ENCODE results near the gene SPNS1. TPM values are rescaled to one million over a fixed set of nuclear protein-coding genes. Genes with fewer than 3 reads are reported as not detected.

Gene SPNS1
- total RNA-seq, 2 experiments from 2014 or later = 24.8 to 26.1 TPM

- H3K4me1 Mint-ChIP-seq = peaks cover 47% of the 10 kb centered on the region
- DNase-seq = peak; percentile 84
- peaks cover 12% of the 10 kb centered on the region for H3K9me3 Mint-ChIP-seq
- CTCF ChIA-PET = interaction anchor here (1.0 to 1.3 kb wide), 2 partner anchors 10 to 40 kb away, joined by 4 read pairs; no protein-coding TSS in a partner anchor
- peaks cover 83% of the 10 kb centered on the region for H3K36me3 Mint-ChIP-seq (ENCODE audit: low read depth)
- POLR2A ChIA-PET = no interaction called here
- H3K27ac Mint-ChIP-seq = peak within 1 kb of the TSS; percentile 97
- H3K4me3 Mint-ChIP-seq = peak within 1 kb of the TSS; percentile 100
- H3K27me3 Mint-ChIP-seq = no peaks in the 10 kb centered on the region
Measured at GRCh38 chr16:28984619-28985135, 10.1 kb downstream of the SPNS1 start, which contains the start of gene LAT. Gene LAT, plus strand, starts transcription at chr16:28985052. Its CDS starts 366 bp downstream, at chr16:28985418.

GRCh38 chr16:28985211-28986041, 10.8 kb downstream of the SPNS1 start:
- CTCF ChIA-PET = interaction anchor here (1.0 to 1.3 kb wide), 4 partner anchors 8 to 40 kb away, joined by 4 read pairs; no protein-coding TSS in a partner anchor
- peaks cover 89% of the 10 kb centered on the region for H3K36me3 Mint-ChIP-seq (ENCODE audit: low read depth)
- no peaks in the 10 kb centered on the region for H3K27me3 Mint-ChIP-seq
- no peak for DNase-seq
- peak overlapping the region; percentile 97 for H3K27ac Mint-ChIP-seq
- H3K9me3 Mint-ChIP-seq = peaks cover 12% of the 10 kb centered on the region
- POLR2A ChIA-PET = no interaction called here
- H3K4me1 Mint-ChIP-seq = peaks cover 54% of the 10 kb centered on the region
- peak overlapping the region; percentile 100 for H3K4me3 Mint-ChIP-seq

- H3K27me3 Mint-ChIP-seq = no peaks in the 10 kb centered on the region
- H3K27ac Mint-ChIP-seq = peak overlapping the region; percentile 97
- H3K4me3 Mint-ChIP-seq = peak overlapping the region; percentile 100
- POLR2A ChIA-PET = no interaction called here
- H3K9me3 Mint-ChIP-seq = peaks cover 12% of the 10 kb centered on the region
- CTCF ChIA-PET = interaction anchor here (1.0 to 2.1 kb wide), 4 partner anchors 8 to 35 kb away, joined by 3 to 6 read pairs (median 4); partner anchors contain the start of gene SPNS1
- DNase-seq = no peak
- peaks cover 58% of the 10 kb centered on the region for H3K4me1 Mint-ChIP-seq
- peaks cover 91% of the 10 kb centered on the region for H3K36me3 Mint-ChIP-seq (ENCODE audit: low read depth)
Measured at GRCh38 chr16:28986046-28986445, 11.5 kb downstream of the SPNS1 start.

GRCh38 chr16:28986492-28986891, 11.9 kb downstream of the SPNS1 start:
- ChIA-PET CTCF (interaction anchor here (0.7 to 2.1 kb wide), 6 partner anchors 8 to 129 kb away, joined by 3 to 6 read pairs (median 3); partner anchors contain the start of gene SPNS1), POLR2A (no interaction called here)
- Mint-ChIP-seq H3K4me1 (peaks cover 63% of the 10 kb centered on the region), H3K4me3 (peak overlapping the region; percentile 100), H3K27ac (peak overlapping the region; percentile 97), H3K36me3 (ENCODE audit: low read depth) (peaks cover 90% of the 10 kb centered on the region), H3K9me3 (peaks cover 12% of the 10 kb centered on the region), H3K27me3 (no peaks in the 10 kb centered on the region)
- DNase-seq = no peak

GRCh38 chr16:28987170-28987853, 12.7 kb downstream of the SPNS1 start:
- Mint-ChIP-seq H3K27me3 (no peaks in the 10 kb centered on the region), H3K27ac (peak overlapping the region; percentile 97), H3K4me1 (peaks cover 65% of the 10 kb centered on the region), H3K9me3 (peaks cover 6% of the 10 kb centered on the region), H3K4me3 (peak overlapping the region; percentile 100), H3K36me3 (ENCODE audit: low read depth) (peaks cover 86% of the 10 kb centered on the region)
- no peak for DNase-seq
- CTCF ChIA-PET = interaction anchor here (0.7 to 2.1 kb wide), 7 partner anchors 9 to 128 kb away, joined by 3 to 14 read pairs (median 3); partner anchors contain the start of gene SPNS1
- POLR2A ChIA-PET = interaction anchor here (0.6 kb wide), 1 partner anchor 43 kb away, joined by 4 read pairs; no protein-coding TSS in a partner anchor

- no peak for DNase-seq
- CTCF ChIA-PET = interaction anchor here (1.0 to 1.6 kb wide), 3 partner anchors 13 to 44 kb away, joined by 3 to 11 read pairs (median 4); no protein-coding TSS in a partner anchor
- peak overlapping the region; percentile 85 for H3K27ac Mint-ChIP-seq
- H3K9me3 Mint-ChIP-seq = peaks cover 6% of the 10 kb centered on the region
- H3K4me3 Mint-ChIP-seq = peak overlapping the region; percentile 100
- H3K36me3 Mint-ChIP-seq (ENCODE audit: low read depth) = peaks cover 69% of the 10 kb centered on the region
- peaks cover 55% of the 10 kb centered on the region for H3K4me1 Mint-ChIP-seq
- no peaks in the 10 kb centered on the region for H3K27me3 Mint-ChIP-seq
- POLR2A ChIA-PET = no interaction called here
Measured at GRCh38 chr16:28989363-28989762, 14.8 kb downstream of the SPNS1 start.

- Mint-ChIP-seq H3K36me3 (ENCODE audit: low read depth) (peaks cover 63% of the 10 kb centered on the region), H3K27me3 (no peaks in the 10 kb centered on the region), H3K27ac (peak overlapping the region; percentile 86), H3K9me3 (peaks cover 6% of the 10 kb centered on the region), H3K4me3 (peak overlapping the region; percentile 100), H3K4me1 (peaks cover 53% of the 10 kb centered on the region)
- peak; percentile 51 for DNase-seq
- POLR2A ChIA-PET = no interaction called here
- CTCF ChIA-PET = interaction anchor here (1.1 to 1.6 kb wide), 2 partner anchors 12 to 31 kb away, joined by 4 to 11 read pairs; no protein-coding TSS in a partner anchor
Measured at GRCh38 chr16:28990375-28991040, 15.9 kb downstream of the SPNS1 start.

- no peak overlapping the region for H3K4me3 Mint-ChIP-seq
Measured at GRCh38 chr16:28991687-28992086, 17.1 kb downstream of the SPNS1 start.

GRCh38 chr16:28992496-28992895, 17.9 kb downstream of the SPNS1 start:
- Mint-ChIP-seq H3K4me1 (peaks cover 48% of the 10 kb centered on the region), H3K9me3 (peaks cover 2% of the 10 kb centered on the region), H3K27ac (peak overlapping the region; percentile 62), H3K27me3 (no peaks in the 10 kb centered on the region), H3K36me3 (ENCODE audit: low read depth) (peaks cover 43% of the 10 kb centered on the region), H3K4me3 (no peak overlapping the region)
- DNase-seq = no peak
- CTCF ChIA-PET = interaction anchor here (1.1 to 1.8 kb wide), 4 partner anchors 10 to 49 kb away, joined by 3 to 6 read pairs (median 4); no protein-coding TSS in a partner anchor
- POLR2A ChIA-PET = no interaction called here

More at GRCh38 chr16:28991687-28992086, 17.1 kb downstream of the SPNS1 start:
- ChIA-PET CTCF (interaction anchor here (1.0 to 1.2 kb wide), 2 partner anchors 9 to 16 kb away, joined by 3 read pairs; no protein-coding TSS in a partner anchor), POLR2A (no interaction called here)
- Mint-ChIP-seq H3K27ac (no peak overlapping the region), H3K4me1 (peaks cover 53% of the 10 kb centered on the region), H3K36me3 (ENCODE audit: low read depth) (peaks cover 51% of the 10 kb centered on the region), H3K9me3 (peaks cover 6% of the 10 kb centered on the region), H3K27me3 (no peaks in the 10 kb centered on the region)
- DNase-seq = no peak

GRCh38 chr16:28998837-28999236, 24.3 kb downstream of the SPNS1 start:
- Mint-ChIP-seq H3K27me3 (no peaks in the 10 kb centered on the region), H3K9me3 (no peaks in the 10 kb centered on the region), H3K36me3 (ENCODE audit: low read depth) (no peaks in the 10 kb centered on the region), H3K4me1 (peaks cover 9% of the 10 kb centered on the region), H3K4me3 (no peak overlapping the region), H3K27ac (no peak overlapping the region)
- ChIA-PET POLR2A (no interaction called here), CTCF (interaction anchor here (0.6 to 1.9 kb wide), 5 partner anchors 8 to 58 kb away, joined by 3 to 14 read pairs (median 3); no protein-coding TSS in a partner anchor)
- DNase-seq = no peak

GRCh38 chr16:28999577-28999976, 25.0 kb downstream of the SPNS1 start:
- POLR2A ChIA-PET = no interaction called here
- no peaks in the 10 kb centered on the region for H3K36me3 Mint-ChIP-seq (ENCODE audit: low read depth)
- peaks cover 9% of the 10 kb centered on the region for H3K4me1 Mint-ChIP-seq
- no peaks in the 10 kb centered on the region for H3K27me3 Mint-ChIP-seq
- no peaks in the 10 kb centered on the region for H3K9me3 Mint-ChIP-seq
- H3K4me3 Mint-ChIP-seq = no peak overlapping the region
- DNase-seq = no peak
- H3K27ac Mint-ChIP-seq = no peak overlapping the region
- CTCF ChIA-PET = interaction anchor here (1.1 to 1.9 kb wide), 3 partner anchors 12 to 58 kb away, joined by 3 to 14 read pairs (median 4); no protein-coding TSS in a partner anchor

- POLR2A ChIA-PET = no interaction called here
- no peaks in the 10 kb centered on the region for H3K9me3 Mint-ChIP-seq
- peaks cover 9% of the 10 kb centered on the region for H3K4me1 Mint-ChIP-seq
- no peak overlapping the region for H3K27ac Mint-ChIP-seq
- DNase-seq = no peak
- H3K36me3 Mint-ChIP-seq (ENCODE audit: low read depth) = no peaks in the 10 kb centered on the region
- H3K27me3 Mint-ChIP-seq = no peaks in the 10 kb centered on the region
- CTCF ChIA-PET = interaction anchor here (1.1 to 1.5 kb wide), 2 partner anchors 14 to 59 kb away, joined by 3 to 4 read pairs; no protein-coding TSS in a partner anchor
- no peak overlapping the region for H3K4me3 Mint-ChIP-seq
Measured at GRCh38 chr16:29000019-29000418, 25.4 kb downstream of the SPNS1 start.
